OCI-LY7 (cell line): Measurements from ENCODE around the gene ANKRD13B. TPM values are rescaled to one million over a fixed set of nuclear protein-coding genes. Genes with fewer than 3 reads are reported as not detected.

ENCODE experiments used
- BruUV-seq: library from RNA; stranded (reverse); fragments of 400-500 nt; replicated peaks from 2 replicates; lab custom pipeline; 2021; lab: Mats Ljungman, UMichigan
- CTCF ChIA-PET: fragments of 300-600 bp; sonication (Branson Sonifier 250); formaldehyde crosslinking; loops from one replicate; lab custom pipeline; 2022; ENCODE audit warnings: antibody characterized with exemption; ENCODE audit not compliant: unreplicated experiment; lab: Charles Lee
- POLR2A ChIA-PET: fragments of 300-600 bp; sonication (Branson Sonifier 250); formaldehyde crosslinking; loops from one replicate; lab custom pipeline; 2022; ENCODE audit warnings: antibody characterized with exemption; lab: Charles Lee
- DNase-seq: peaks from one replicate; pipeline ENCODE4 v3.0.0-alpha.2; 2015; ENCODE audit warnings: low spot score
- H2AFZ ChIP-seq: fragments of 200-600 bp; sonication (generic), shearing (Covaris generic); 2 replicates; pipeline ENCODE4 v1.6.1; 2014; ENCODE audit warnings: mild to moderate bottlenecking, antibody characterized with exemption, low read length, moderate library complexity
- H3K27ac ChIP-seq: fragments of 200-600 bp; sonication (generic); 2 replicates; pipeline ENCODE4 v1.5.1; 2014; ENCODE audit warnings: mixed run types, low read depth, mild to moderate bottlenecking, moderate library complexity, low read length, inconsistent platforms; ENCODE audit not compliant: poor library complexity, severe bottlenecking
- H3K36me3 ChIP-seq: fragments of 200-600 bp; sonication (generic); 2 replicates; pipeline ENCODE4 v1.6.1; 2014; ENCODE audit warnings: mild to moderate bottlenecking, antibody characterized with exemption, low read length, moderate library complexity, mixed read lengths; ENCODE audit not compliant: insufficient read depth
- H3K4me1 ChIP-seq: fragments of 200-600 bp; sonication (generic); 2 replicates; pipeline ENCODE4 v1.5.1; 2014; ENCODE audit warnings: mild to moderate bottlenecking, low read length; ENCODE audit not compliant: insufficient read depth, poor library complexity, severe bottlenecking
- H3K4me2 ChIP-seq: fragments of 200-600 bp; sonication (generic); 2 replicates; pipeline ENCODE4 v1.6.1; 2014; ENCODE audit warnings: mild to moderate bottlenecking, low read length
- H3K4me3 ChIP-seq: fragments of 200-600 bp; sonication (generic); 2 replicates; pipeline ENCODE4 v1.5.1; 2014; ENCODE audit warnings: mild to moderate bottlenecking, low read depth, low read length; ENCODE audit not compliant: poor library complexity, severe bottlenecking
- H3K79me2 ChIP-seq: fragments of 200-600 bp; sonication (generic); 2 replicates; pipeline ENCODE4 v1.6.1; 2016; ENCODE audit warnings: low read depth, mild to moderate bottlenecking, low read length, moderate library complexity, mixed read lengths; ENCODE audit not compliant: insufficient read depth
- H3K9me2 ChIP-seq: fragments of 200-600 bp; sonication (generic); 2 replicates; pipeline ENCODE4 v1.6.1; 2016; ENCODE audit warnings: mild to moderate bottlenecking, low read length, mixed read lengths; ENCODE audit not compliant: insufficient read depth
- H3K9me3 ChIP-seq: fragments of 200-600 bp; sonication (generic); 2 replicates; pipeline ENCODE4 v1.6.1; 2014; ENCODE audit warnings: mild to moderate bottlenecking, mixed run types, low read length, mixed read lengths
- H4K20me1 ChIP-seq: fragments of 200-600 bp; sonication (generic); 2 replicates; pipeline ENCODE4 v1.6.1; 2014; ENCODE audit warnings: mild to moderate bottlenecking, antibody characterized with exemption, low read length, moderate library complexity, mixed read lengths; ENCODE audit not compliant: insufficient read depth
- EZH2phosphoT487 ChIP-seq: fragments of 200-600 bp; sonication (generic); IDR thresholded peaks from 2 replicates; pipeline ENCODE4 v1.6.1; 2018; ENCODE audit warnings: low read depth, borderline replicate concordance, mild to moderate bottlenecking, mixed run types, antibody characterized with exemption, low read length, moderate library complexity, mixed read lengths
- intact Hi-C: fragments of 100-400 bp; cut with micrococcal nuclease; formaldehyde crosslinking; loops from one replicate; pipeline ENCODE4 v1.10.0; 2022; ENCODE audit not compliant: unreplicated experiment
- total RNA-seq, 2 experiments: library from RNA; depleted of rRNA in 1 of 2; stranded (reverse); fragments of >200 nt in 1 of 2; shearing (Covaris generic) in 1 of 2; gene quantifications; 2 replicates each; pipeline ENCODE4 v1.2.3, GENCODE V29; 2014 to 2022
- TF ChIP-seq, protein P1 (sequence below): fragments of 200-600 bp; sonication (generic); conservative IDR thresholded peaks from 2 replicates; pipeline ENCODE4 v1.5.1; 2014; ENCODE audit warnings: mild to moderate bottlenecking, antibody characterized with exemption, low read length, moderate library complexity, mixed read lengths

ANKRD13B gene
- total RNA-seq, 2 experiments from 2014 or later = 22.8 to 30.5 TPM

DNA sequence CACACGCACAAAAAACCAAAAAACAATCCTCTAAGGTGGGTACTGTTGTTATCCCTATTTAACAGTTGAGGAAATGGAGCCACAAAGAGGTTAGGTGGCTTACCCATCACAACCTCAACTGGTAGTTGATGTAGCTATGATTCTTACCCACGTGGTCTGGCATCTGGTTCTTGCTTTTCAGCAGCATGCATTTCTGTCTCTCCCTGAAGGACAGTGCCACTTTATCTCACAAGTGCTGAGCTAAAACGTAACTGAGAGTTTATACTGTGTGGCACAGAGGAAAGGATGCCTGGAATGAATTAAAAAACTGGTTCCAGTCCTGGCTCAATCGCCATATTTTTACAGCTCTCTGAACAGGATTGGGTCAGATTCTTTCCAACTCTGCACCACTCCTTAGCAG is 31.7 kb downstream of the ANKRD13B start:
- Histone ChIP-seq H3K4me1 (peaks cover 8% of the 10 kb centered on the region), H3K4me3 (no peak overlapping the region), H2AFZ (no peak overlapping the region), H3K36me3 (peaks cover 5% of the 10 kb centered on the region; the same call in 1 of the 2 replicates), H4K20me1 (no peaks in the 10 kb centered on the region), H3K79me2 (no peaks in the 10 kb centered on the region), H3K4me2 (no peak overlapping the region), H3K27ac (no peak overlapping the region), H3K9me2 (no peaks in the 10 kb centered on the region), H3K9me3 (no peaks in the 10 kb centered on the region)
- no peak for DNase-seq
- no peak for TF ChIP-seq EZH2phosphoT487
- TF ChIP-seq, protein P1, sequence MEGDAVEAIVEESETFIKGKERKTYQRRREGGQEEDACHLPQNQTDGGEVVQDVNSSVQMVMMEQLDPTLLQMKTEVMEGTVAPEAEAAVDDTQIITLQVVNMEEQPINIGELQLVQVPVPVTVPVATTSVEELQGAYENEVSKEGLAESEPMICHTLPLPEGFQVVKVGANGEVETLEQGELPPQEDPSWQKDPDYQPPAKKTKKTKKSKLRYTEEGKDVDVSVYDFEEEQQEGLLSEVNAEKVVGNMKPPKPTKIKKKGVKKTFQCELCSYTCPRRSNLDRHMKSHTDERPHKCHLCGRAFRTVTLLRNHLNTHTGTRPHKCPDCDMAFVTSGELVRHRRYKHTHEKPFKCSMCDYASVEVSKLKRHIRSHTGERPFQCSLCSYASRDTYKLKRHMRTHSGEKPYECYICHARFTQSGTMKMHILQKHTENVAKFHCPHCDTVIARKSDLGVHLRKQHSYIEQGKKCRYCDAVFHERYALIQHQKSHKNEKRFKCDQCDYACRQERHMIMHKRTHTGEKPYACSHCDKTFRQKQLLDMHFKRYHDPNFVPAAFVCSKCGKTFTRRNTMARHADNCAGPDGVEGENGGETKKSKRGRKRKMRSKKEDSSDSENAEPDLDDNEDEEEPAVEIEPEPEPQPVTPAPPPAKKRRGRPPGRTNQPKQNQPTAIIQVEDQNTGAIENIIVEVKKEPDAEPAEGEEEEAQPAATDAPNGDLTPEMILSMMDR = no peak
- POLR2A ChIA-PET = interaction anchor here (0.6 kb wide), 1 partner anchor 307 kb away, joined by 5 read pairs; no protein-coding TSS in a partner anchor
- BruUV-seq = no TSS peak
- intact Hi-C loops = no loop called here
- CTCF ChIA-PET = interaction anchor here (0.6 to 1.5 kb wide), 2 partner anchors 9 to 306 kb away, joined by 3 to 6 read pairs; no protein-coding TSS in a partner anchor

DNA sequence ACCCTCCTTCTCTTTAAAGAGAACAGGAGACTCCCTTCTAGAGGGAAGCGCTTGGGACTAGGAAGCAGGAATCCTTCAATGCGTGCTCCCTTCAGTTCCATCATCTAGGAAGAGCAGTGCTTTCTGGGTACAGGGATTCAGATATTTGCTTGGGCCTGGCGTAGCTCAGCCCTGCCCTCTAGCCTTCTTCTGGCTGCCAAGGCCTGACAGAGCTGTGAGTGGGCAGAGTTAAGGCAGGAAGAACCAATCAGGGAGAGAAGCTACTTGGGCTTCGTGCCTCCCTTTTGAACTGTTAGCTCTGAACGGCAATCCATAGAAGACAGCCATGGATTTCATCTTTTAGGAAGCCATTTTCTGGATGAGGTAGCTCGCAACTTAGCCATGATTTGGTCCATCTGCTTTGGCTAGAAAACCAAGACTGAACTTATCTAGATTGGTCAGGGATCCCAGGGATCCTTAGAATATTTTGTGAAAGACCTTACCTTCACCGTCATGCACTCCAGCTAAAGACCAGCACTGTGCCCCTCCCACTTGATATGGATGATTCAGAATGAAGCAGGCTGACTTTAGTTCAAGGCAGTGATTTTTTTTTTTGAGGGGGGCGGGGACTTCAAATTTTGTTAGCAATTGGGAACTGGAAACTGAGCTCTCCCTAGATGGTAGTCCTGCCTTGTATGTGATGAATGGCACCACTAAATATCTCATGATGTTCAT is 32.3 kb downstream of the ANKRD13B start:
- peaks cover 8% of the 10 kb centered on the region for H3K4me1 ChIP-seq
- H3K4me2 ChIP-seq = no peak overlapping the region
- BruUV-seq = no TSS peak
- DNase-seq = no peak
- H2AFZ ChIP-seq = no peak overlapping the region
- TF ChIP-seq, protein P1 = no peak
- TF ChIP-seq EZH2phosphoT487 = no peak
- H4K20me1 ChIP-seq = no peaks in the 10 kb centered on the region
- H3K27ac ChIP-seq = no peak overlapping the region
- H3K9me3 ChIP-seq = no peaks in the 10 kb centered on the region
- intact Hi-C loops = no loop called here
- peaks cover 8% of the 10 kb centered on the region; the same call in 1 of the 2 replicates for H3K36me3 ChIP-seq
- ChIA-PET POLR2A (interaction anchor here (0.6 kb wide), 3 partner anchors 8 to 306 kb away, joined by 3 to 5 read pairs (median 4); no protein-coding TSS in a partner anchor), CTCF (interaction anchor here (1.5 kb wide), 1 partner anchor 306 kb away, joined by 6 read pairs; no protein-coding TSS in a partner anchor)
- H3K79me2 ChIP-seq = no peaks in the 10 kb centered on the region
- no peak overlapping the region for H3K4me3 ChIP-seq
- no peaks in the 10 kb centered on the region for H3K9me2 ChIP-seq

DNA sequence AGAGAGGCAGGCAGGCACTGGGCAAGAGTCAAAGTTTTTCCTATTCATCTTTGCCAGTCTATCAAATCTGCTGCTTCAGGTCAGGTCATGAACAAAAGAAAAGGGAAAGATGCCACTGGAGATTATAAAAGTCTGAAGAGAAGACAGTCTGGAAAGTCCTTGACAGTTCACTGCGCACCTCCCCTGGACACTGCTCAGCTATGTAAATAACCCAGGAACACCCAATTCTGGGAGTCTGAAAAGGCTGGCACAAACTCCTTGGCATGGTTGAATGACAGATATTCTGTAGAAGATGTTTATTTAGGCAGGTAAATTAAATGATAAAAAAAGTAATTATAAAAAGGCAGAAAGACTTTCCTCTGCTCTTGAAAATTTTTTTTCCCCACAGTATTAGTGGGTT is 35.0 kb downstream of the ANKRD13B start:
- H3K36me3 ChIP-seq = peaks cover 33% of the 10 kb centered on the region
- no peak overlapping the region for H3K4me3 ChIP-seq
- no peak for TF ChIP-seq EZH2phosphoT487
- TF ChIP-seq, protein P1 = no peak
- BruUV-seq = no TSS peak
- H3K4me1 ChIP-seq = peaks cover 3% of the 10 kb centered on the region
- POLR2A ChIA-PET = no interaction called here
- intact Hi-C loops = no loop called here
- H3K9me2 ChIP-seq = no peaks in the 10 kb centered on the region
- CTCF ChIA-PET = no interaction called here
- no peak for DNase-seq
- no peak overlapping the region for H3K27ac ChIP-seq
- H3K9me3 ChIP-seq = no peaks in the 10 kb centered on the region
- H3K4me2 ChIP-seq = no peak overlapping the region
- H2AFZ ChIP-seq = no peak overlapping the region
- H3K79me2 ChIP-seq = no peaks in the 10 kb centered on the region
- H4K20me1 ChIP-seq = 0 out of 2 replicates have a peak, but pooled peaks cover 5% of the 10 kb centered on the region
